Esophagus muscularis mucosa (tissue), 4 donors: ENCODE measurements around the gene FOXF2. TPM values are rescaled to one million over a fixed set of nuclear protein-coding genes. Genes with fewer than 3 reads are reported as not detected.
A peak's percentile ranks its signal among the peaks of the same experiment; 100 is the strongest.

Source experiments
- DNase-seq: peaks from one replicate; pipeline ENCODE4 v3.0.0-alpha.2; 2017; ENCODE audit errors: extremely low spot score
- H3K27ac ChIP-seq, 4 donors: fragments of 200-600 bp; sonication (generic); replicated peaks in 1 of 4; 1 replicate in 3 of 4; 2 replicates in 1 of 4; pipeline ENCODE4 v1.5.1; 2016 to 2019; ENCODE audit warnings: mild to moderate bottlenecking in 1 of 4
- H3K27me3 ChIP-seq, 4 donors: fragments of 200-600 bp; sonication (generic); one replicate each; pipeline versions ENCODE4 v1.5.1 to v1.6.0; 2016 to 2019
- H3K36me3 ChIP-seq, 4 donors: fragments of 200-600 bp; sonication (generic); one replicate each; pipeline ENCODE4 v1.5.1; 2016 to 2019
- H3K4me1 ChIP-seq, 4 donors: fragments of 200-600 bp; sonication (generic); one replicate each; pipeline ENCODE4 v1.5.1; 2016 to 2019
- H3K4me3 ChIP-seq, 4 donors: fragments of 200-600 bp; sonication (generic); 1 replicate in 2 of 4; 2 replicates in 2 of 4; pipeline ENCODE4 v1.5.1; 2016 to 2019; ENCODE audit warnings: mild to moderate bottlenecking in 4 of 4, moderate library complexity in 1 of 4
- H3K9me3 ChIP-seq, 4 donors: fragments of 200-600 bp; sonication (generic); 1 replicate in 3 of 4; 2 replicates in 1 of 4; pipeline ENCODE4 v1.5.1; 2016 to 2019
- EP300 ChIP-seq: sonication (generic); formaldehyde crosslinking; IDR thresholded peaks from one replicate; pipeline ENCODE4 v1.6.1; 2017; ENCODE audit warnings: antibody characterized with exemption
- POLR2A ChIP-seq: fragments of 450-650 bp; IDR thresholded peaks from one replicate; pipeline ENCODE4 v1.6.1; 2017; ENCODE audit warnings: antibody characterized with exemption, moderate library complexity, mild to moderate bottlenecking, low read depth
- POLR2AphosphoS5 ChIP-seq, 2 donors: sonication (generic); formaldehyde crosslinking; IDR thresholded peaks; one replicate each; pipeline ENCODE4 v1.6.1; 2017; ENCODE audit warnings: antibody characterized with exemption in 2 of 2
- WGBS: methylation state at CpG from one replicate; pipeline ENCODE4 v1.1.5; 2018; 5-methylcytosine and 5-hydroxymethylcytosine counted together
- intact Hi-C: fragments of 100-400 bp; cut with DNase I; formaldehyde crosslinking; loops from one replicate; pipeline ENCODE4 v1.15.1; 2023
- total RNA-seq, 4 donors: library from RNA; depleted of rRNA; stranded (reverse); fragments of >200 nt; gene quantifications; one replicate each; pipeline versions ENCODE4 v1.1.0 to v1.2.1, GENCODE V29; 2016
- TF ChIP-seq, protein P1 (sequence below), 3 experiments: fragments of 200-600 bp in 2 of 3; fragments of 450-650 bp in 1 of 3; sonication (generic) in 2 of 3; IDR thresholded peaks; one replicate each; pipeline ENCODE4 v1.5.1; 2017 to 2019; ENCODE audit warnings: antibody characterized with exemption in 3 of 3, mild to moderate bottlenecking in 2 of 3, moderate library complexity in 1 of 3

FOXF2 gene
- total RNA-seq, 4 donors from 2014 or later = 66.6 to 170 (median 120) TPM

DNA sequence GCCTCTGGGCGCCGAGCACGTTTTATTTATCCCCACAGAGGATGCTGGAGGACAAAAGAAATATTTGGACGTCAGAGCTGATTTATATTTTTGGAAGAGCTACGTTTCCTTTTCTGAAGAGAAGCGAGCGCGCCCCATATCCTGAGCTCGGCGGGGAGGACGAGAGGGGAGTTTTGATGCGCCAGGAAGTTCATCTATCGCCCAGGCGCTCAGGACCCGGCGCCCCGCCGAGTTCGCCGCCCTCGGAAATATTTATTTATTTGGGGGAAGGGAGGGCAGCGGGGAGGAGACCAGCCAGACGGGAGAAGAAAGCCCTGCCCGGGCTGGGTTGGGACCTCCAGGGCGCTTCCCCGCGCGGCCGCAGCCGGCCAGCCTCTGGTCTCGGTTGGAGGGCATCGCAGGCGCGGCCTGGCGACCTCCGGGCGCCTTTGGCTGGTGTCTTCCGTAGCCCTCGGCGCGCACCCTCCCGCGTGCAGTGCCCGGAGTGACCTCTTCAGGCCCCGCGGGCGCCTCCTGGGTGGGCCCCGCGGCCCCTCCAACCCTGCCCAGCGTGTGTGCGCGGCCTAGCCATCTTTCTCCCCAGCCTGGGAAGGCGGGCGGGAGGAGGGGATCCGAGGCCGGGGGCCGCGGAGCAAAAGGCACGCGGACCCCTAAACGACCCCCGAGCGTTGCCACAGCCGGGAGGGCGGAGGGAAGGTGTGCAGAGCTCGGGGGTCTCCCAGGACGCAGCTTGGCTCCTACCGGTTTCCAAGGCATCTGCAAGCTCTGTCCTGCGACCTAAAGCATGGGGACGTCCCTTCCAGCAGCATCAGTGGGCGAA lies 5.4 kb upstream of the FOXF2 start:
- H3K9me3 ChIP-seq = no peaks in the 10 kb centered on the region
- H3K27ac ChIP-seq = peak overlapping the region; percentile 90 to 97 (median 94)
- intact Hi-C loops = loop anchor here (5.0 kb wide), 2 partner anchors 72 to 587 kb away; partner anchors contain the start of gene FOXQ1
- peaks cover 41 to 94% (median 83%) of the 10 kb centered on the region in 4 donors for H3K4me1 ChIP-seq
- peak overlapping the region; percentile 60 to 86 (median 74) for H3K4me3 ChIP-seq
- peaks cover 0 to 64% (median under 1%) of the 10 kb centered on the region in 4 donors for H3K27me3 ChIP-seq
- DNase-seq = no peak
- 41% methylated on average over 35 of the region's 71 CpGs for WGBS
- H3K36me3 ChIP-seq = no peaks in the 10 kb centered on the region
- TF ChIP-seq POLR2AphosphoS5 (IDR thresholded peaks at IDR 0.05) (peak; percentile 54 to 60), EP300 (no peak)

DNA sequence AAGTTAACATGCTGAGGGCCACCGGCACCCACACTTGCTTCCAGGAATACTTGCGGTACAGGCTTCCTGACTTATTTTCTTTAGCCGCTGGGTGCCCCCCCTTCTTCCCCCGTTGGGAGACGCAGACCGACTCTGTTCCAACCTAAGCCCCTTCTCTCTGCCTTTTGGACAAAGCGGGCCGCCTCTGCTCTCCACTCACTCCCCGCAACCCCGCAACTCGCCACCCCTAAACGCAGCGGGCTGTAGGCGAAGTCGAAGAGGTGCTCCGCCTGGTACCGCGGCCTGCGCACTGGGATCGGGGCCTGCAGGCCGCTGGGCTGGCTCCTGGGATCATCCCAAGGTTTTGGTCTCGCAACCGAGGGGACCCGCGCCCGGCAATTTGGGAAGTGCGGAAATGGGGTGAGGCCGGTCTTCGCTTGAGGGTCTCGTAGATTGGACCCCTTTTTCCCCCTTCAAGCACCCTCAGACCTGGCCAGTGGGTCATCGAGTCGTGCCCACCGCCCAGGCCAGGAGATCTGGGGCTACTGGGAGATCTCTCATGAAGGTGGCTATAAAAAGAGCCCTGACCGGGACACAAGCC lies 4.7 kb upstream of the FOXF2 start:
- no peaks in the 10 kb centered on the region for H3K36me3 ChIP-seq
- H3K4me3 ChIP-seq = peak overlapping the region; percentile 60 to 86 (median 74)
- H3K27me3 ChIP-seq = peaks cover 0 to 65% (median 0%) of the 10 kb centered on the region in 4 donors
- no peaks in the 10 kb centered on the region for H3K9me3 ChIP-seq
- intact Hi-C loops = loop anchor here (5.0 kb wide), 2 partner anchors 72 to 587 kb away; partner anchors contain the start of gene FOXQ1
- no peak for DNase-seq
- WGBS = 48% methylated on average over 19 of the region's 34 CpGs
- peaks cover 39 to 92% (median 83%) of the 10 kb centered on the region in 4 donors for H3K4me1 ChIP-seq
- TF ChIP-seq POLR2AphosphoS5 (IDR thresholded peaks at IDR 0.05) (no peak), POLR2A (no peak), EP300 (no peak)
- TF ChIP-seq, protein P1, sequence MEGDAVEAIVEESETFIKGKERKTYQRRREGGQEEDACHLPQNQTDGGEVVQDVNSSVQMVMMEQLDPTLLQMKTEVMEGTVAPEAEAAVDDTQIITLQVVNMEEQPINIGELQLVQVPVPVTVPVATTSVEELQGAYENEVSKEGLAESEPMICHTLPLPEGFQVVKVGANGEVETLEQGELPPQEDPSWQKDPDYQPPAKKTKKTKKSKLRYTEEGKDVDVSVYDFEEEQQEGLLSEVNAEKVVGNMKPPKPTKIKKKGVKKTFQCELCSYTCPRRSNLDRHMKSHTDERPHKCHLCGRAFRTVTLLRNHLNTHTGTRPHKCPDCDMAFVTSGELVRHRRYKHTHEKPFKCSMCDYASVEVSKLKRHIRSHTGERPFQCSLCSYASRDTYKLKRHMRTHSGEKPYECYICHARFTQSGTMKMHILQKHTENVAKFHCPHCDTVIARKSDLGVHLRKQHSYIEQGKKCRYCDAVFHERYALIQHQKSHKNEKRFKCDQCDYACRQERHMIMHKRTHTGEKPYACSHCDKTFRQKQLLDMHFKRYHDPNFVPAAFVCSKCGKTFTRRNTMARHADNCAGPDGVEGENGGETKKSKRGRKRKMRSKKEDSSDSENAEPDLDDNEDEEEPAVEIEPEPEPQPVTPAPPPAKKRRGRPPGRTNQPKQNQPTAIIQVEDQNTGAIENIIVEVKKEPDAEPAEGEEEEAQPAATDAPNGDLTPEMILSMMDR (IDR thresholded peaks at IDR 0.05) = no peak
- peak overlapping the region; percentile 90 to 97 (median 94) for H3K27ac ChIP-seq

DNA sequence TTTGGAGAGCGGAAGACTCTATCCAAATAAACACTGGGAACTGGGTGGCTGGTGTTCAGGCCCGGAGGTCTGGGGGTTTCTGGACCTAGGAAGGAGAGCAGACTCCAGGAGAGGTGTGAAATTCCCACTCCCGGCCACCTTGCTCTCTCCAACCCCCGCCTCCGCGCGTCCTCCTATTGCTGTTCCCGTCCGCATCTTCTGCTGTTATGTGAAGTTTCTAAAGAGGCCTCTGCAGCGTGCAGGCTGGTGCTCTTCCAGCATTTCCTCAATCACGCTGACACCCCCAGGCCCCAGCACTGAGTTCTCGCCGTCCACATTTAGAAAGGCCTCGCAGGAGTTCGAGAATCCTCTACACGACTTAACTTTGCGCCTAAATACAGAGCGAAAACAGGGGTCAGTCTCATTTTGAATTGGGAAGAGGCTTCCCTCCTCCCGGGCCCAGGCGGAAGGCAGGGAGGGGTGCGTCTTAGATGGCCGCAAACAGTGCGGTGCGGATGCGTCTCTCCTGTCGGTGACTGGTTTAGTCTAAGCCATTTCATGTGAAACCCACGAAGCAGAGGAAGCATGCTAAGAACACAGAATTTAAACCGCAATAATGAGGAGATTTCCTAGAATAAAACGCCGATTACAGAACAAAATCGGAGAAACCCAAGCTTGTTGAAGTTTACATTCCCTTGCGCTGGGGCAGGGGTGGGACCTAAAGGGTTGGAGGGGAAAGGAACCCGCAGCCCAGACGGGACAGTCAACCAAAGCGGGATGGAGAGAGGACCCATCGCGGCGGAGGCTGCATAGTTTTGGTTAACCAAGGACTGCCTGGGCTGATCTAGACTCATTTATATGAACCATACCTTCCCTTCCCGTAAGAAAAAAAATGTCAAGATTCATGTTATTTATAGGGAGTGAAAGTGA lies 4.0 kb upstream of the FOXF2 start:
- peaks cover 0 to 68% (median under 1%) of the 10 kb centered on the region in 4 donors for H3K27me3 ChIP-seq
- peak overlapping the region; percentile 90 to 97 (median 94) for H3K27ac ChIP-seq
- no peaks in the 10 kb centered on the region for H3K9me3 ChIP-seq
- peaks cover 43 to 90% (median 83%) of the 10 kb centered on the region in 4 donors for H3K4me1 ChIP-seq
- peak; percentile 33 to 41 for TF ChIP-seq POLR2AphosphoS5 (IDR thresholded peaks at IDR 0.05)
- TF ChIP-seq, protein P1 (IDR thresholded peaks at IDR 0.05) = no peak
- DNase-seq = no peak
- 37% methylated on average over 37 of the region's 39 CpGs for WGBS
- H3K36me3 ChIP-seq = no peaks in the 10 kb centered on the region
- intact Hi-C loops = no loop called here
- peak overlapping the region; percentile 60 to 86 (median 74) for H3K4me3 ChIP-seq

- Histone ChIP-seq H3K36me3 (no peaks in the 10 kb centered on the region), H3K27ac (peak overlapping the region; percentile 90 to 97 (median 94)), H3K27me3 (peaks cover 0 to 76% (median 3%) of the 10 kb centered on the region in 4 donors), H3K9me3 (no peaks in the 10 kb centered on the region), H3K4me3 (peak overlapping the region; percentile 69 to 86 (median 78)), H3K4me1 (peaks cover 48 to 88% (median 81%) of the 10 kb centered on the region in 4 donors)
- TF ChIP-seq EP300 (no peak), POLR2A (no peak), POLR2AphosphoS5 (IDR thresholded peaks at IDR 0.05) (no peak)
- TF ChIP-seq, protein P1 (IDR thresholded peaks at IDR 0.05) = no peak
- intact Hi-C loops = no loop called here
- 49% methylated on average over 4 of the region's 4 CpGs for WGBS
- no peak for DNase-seq
These were observed 3.2 kb upstream of the FOXF2 start for GRCh38 chr6:1386038-1386709.
